Measurements from ENCODE around the gene SLC9A7.

The SLC9A7 gene

GRCh38 chrX:46673620-46674359, 85.1 kb downstream of the SLC9A7 start:
- H3K27me3 ChIP-seq = no peaks in the 10 kb centered on the region
- no peak overlapping the region for H3K27ac ChIP-seq
- H3K4me3 ChIP-seq = no peak overlapping the region
- DNase-seq = no peak
- H3K4me1 ChIP-seq = no peaks in the 10 kb centered on the region
- no peaks in the 10 kb centered on the region for H3K36me3 ChIP-seq
- no peak for TF ChIP-seq CTCF (IDR thresholded peaks at IDR 0.05)
- no peaks in the 10 kb centered on the region for H3K9me3 ChIP-seq
- intact Hi-C loops (cut with DNase I; ENCODE audit: low total_unique reads) = no loop called here

GRCh38 chrX:46670316-46670715, 88.6 kb downstream of the SLC9A7 start:
- Histone ChIP-seq H3K9me3 (no peaks in the 10 kb centered on the region), H3K27me3 (no peaks in the 10 kb centered on the region), H3K4me3 (no peak overlapping the region), H3K4me1 (no peaks in the 10 kb centered on the region), H3K36me3 (no peaks in the 10 kb centered on the region), H3K27ac (no peak overlapping the region)
- DNase-seq = no peak
- TF ChIP-seq CTCF (IDR thresholded peaks at IDR 0.05) = no peak
- intact Hi-C loops (cut with DNase I; ENCODE audit: low total_unique reads) = no loop called here

GRCh38 chrX:46666831-46667230, 92.1 kb downstream of the SLC9A7 start:
- no peaks in the 10 kb centered on the region for H3K27me3 ChIP-seq
- no peak overlapping the region for H3K27ac ChIP-seq
- no peaks in the 10 kb centered on the region for H3K9me3 ChIP-seq
- no peak overlapping the region for H3K4me3 ChIP-seq
- TF ChIP-seq CTCF (IDR thresholded peaks at IDR 0.05) = no peak
- H3K36me3 ChIP-seq = no peaks in the 10 kb centered on the region
- intact Hi-C loops (cut with DNase I; ENCODE audit: low total_unique reads) = no loop called here
- no peak for DNase-seq
- no peaks in the 10 kb centered on the region for H3K4me1 ChIP-seq

GRCh38 chrX:46665232-46666152, 93.4 kb downstream of the SLC9A7 start:
- intact Hi-C loops (cut with DNase I; ENCODE audit: low total_unique reads) = no loop called here
- Histone ChIP-seq H3K36me3 (no peaks in the 10 kb centered on the region), H3K27me3 (no peaks in the 10 kb centered on the region), H3K9me3 (no peaks in the 10 kb centered on the region), H3K4me1 (no peaks in the 10 kb centered on the region), H3K4me3 (no peak overlapping the region), H3K27ac (no peak overlapping the region)
- TF ChIP-seq CTCF (IDR thresholded peaks at IDR 0.05) = no peak
- no peak for DNase-seq

GRCh38 chrX:46662188-46662958, 96.5 kb downstream of the SLC9A7 start:
- Histone ChIP-seq H3K4me3 (no peak overlapping the region), H3K27ac (no peak overlapping the region), H3K36me3 (no peaks in the 10 kb centered on the region), H3K27me3 (no peaks in the 10 kb centered on the region), H3K9me3 (no peaks in the 10 kb centered on the region), H3K4me1 (no peaks in the 10 kb centered on the region)
- no peak for TF ChIP-seq CTCF (IDR thresholded peaks at IDR 0.05)
- intact Hi-C loops (cut with DNase I; ENCODE audit: low total_unique reads) = no loop called here
- no peak for DNase-seq
